ENCODE measurements around the gene KAT6B.

The KAT6B gene

DNA sequence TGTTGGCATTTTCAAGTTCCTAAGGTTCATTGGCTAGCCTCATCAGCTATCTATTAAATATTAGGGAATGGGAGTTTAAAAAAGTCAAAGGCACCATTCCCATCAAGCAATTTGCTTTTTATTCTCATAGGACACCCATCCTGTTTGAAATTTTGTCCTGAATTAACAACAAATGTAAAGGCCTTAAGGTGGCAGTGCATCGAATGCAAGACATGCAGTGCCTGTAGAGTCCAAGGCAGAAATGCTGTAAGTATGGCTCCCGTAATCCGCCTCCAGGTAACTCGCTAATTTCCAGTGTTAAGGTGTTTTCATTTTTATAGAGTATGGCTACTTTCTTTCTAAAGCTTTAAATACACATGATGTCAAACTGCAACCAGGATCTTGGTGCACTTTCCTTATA lies 143.1 kb downstream of the KAT6B start:
- no peak overlapping the region for H3K4me3 ChIP-seq (replicated peaks in 1 of 2; ENCODE audit: low read depth in 2 of 2, low read length in 2 of 2)
- DNase-seq (ENCODE audit: low read depth in 2 of 2), result no peak
- TF ChIP-seq, protein P1, sequence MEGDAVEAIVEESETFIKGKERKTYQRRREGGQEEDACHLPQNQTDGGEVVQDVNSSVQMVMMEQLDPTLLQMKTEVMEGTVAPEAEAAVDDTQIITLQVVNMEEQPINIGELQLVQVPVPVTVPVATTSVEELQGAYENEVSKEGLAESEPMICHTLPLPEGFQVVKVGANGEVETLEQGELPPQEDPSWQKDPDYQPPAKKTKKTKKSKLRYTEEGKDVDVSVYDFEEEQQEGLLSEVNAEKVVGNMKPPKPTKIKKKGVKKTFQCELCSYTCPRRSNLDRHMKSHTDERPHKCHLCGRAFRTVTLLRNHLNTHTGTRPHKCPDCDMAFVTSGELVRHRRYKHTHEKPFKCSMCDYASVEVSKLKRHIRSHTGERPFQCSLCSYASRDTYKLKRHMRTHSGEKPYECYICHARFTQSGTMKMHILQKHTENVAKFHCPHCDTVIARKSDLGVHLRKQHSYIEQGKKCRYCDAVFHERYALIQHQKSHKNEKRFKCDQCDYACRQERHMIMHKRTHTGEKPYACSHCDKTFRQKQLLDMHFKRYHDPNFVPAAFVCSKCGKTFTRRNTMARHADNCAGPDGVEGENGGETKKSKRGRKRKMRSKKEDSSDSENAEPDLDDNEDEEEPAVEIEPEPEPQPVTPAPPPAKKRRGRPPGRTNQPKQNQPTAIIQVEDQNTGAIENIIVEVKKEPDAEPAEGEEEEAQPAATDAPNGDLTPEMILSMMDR (IDR thresholded peaks at IDR 0.05; ENCODE audit: low read depth, low read length), result no peak

DNA sequence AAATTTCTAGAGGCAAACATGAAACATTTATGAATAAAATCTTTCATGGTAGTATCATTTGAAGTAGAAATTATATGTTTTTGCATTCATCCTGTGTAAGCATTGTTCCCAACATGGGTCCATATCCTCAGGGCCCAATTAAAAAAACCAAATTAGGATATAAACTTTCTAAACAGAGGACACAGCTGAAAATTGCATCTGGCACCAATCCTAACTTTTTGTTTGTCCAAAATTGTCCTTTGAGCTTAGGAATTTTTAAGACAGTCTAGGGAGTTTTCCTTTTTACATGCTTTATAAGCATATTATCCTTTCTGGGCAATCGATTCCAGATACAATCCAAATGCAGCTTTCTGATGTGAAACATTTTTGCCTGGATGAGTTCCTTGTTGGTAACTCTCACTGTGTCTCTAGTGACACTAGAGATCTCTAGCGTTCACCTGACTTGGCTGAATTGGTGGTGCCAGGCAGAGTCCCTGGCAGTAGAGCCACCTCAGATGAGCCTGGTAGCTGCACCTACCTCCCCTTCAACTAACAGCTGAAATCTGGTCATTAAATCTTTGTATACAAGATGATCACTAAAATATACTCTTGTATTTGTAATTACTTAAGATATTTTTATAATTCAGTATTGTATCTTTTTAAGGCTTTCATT lies 147.5 kb downstream of the KAT6B start:
- DNase-seq (ENCODE audit: low read depth in 2 of 2), result no peak
- H3K4me3 ChIP-seq (replicated peaks in 1 of 2; ENCODE audit: low read depth in 2 of 2, low read length in 2 of 2), result no peak overlapping the region
- TF ChIP-seq, protein P1 (IDR thresholded peaks at IDR 0.05; ENCODE audit: low read depth, low read length), result no peak

DNA sequence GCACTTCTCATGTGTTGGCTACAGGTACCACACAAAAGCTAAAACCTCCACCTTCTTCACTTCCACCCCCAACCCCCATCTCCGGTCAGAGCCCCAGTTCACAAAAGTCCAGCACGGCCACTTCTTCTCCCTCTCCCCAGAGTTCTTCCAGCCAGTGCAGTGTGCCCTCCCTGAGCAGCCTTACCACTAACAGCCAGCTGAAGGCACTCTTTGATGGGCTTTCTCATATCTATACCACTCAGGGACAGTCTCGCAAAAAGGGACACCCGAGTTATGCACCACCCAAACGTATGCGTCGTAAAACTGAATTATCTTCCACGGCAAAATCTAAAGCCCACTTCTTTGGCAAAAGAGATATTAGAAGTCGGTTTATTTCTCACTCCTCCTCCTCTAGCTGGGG lies 149.4 kb downstream of the KAT6B start:
- DNase-seq (ENCODE audit: low read depth in 2 of 2), result no peak
- no peak overlapping the region for H3K4me3 ChIP-seq (replicated peaks in 1 of 2; ENCODE audit: low read depth in 2 of 2, low read length in 2 of 2)
- TF ChIP-seq, protein P1 (IDR thresholded peaks at IDR 0.05; ENCODE audit: low read depth, low read length), result no peak

DNA sequence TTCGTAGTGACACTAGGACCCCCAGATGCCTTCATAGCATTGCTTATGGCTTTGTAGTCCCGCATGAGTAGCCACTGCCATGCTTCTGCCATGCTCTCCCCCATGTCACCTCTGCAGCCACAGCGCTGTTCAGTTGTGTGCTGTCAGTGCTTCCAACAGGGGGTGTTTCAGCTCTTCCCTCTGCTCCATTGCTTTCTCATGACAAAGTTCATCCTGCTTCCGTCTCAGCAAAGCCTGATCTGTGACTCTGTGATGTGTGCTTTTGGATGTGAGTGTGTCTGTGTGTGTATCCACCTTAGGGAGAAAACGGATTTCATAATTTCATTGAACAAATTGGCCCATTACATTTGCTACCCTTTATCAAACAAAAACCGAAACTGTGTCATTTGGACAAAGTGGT lies 150.2 kb downstream of the KAT6B start:
- H3K4me3 ChIP-seq (replicated peaks in 1 of 2; ENCODE audit: low read depth in 2 of 2, low read length in 2 of 2), result no peak overlapping the region
- DNase-seq (ENCODE audit: low read depth in 2 of 2), result no peak
- TF ChIP-seq, protein P1 (IDR thresholded peaks at IDR 0.05; ENCODE audit: low read depth, low read length), result no peak

DNA sequence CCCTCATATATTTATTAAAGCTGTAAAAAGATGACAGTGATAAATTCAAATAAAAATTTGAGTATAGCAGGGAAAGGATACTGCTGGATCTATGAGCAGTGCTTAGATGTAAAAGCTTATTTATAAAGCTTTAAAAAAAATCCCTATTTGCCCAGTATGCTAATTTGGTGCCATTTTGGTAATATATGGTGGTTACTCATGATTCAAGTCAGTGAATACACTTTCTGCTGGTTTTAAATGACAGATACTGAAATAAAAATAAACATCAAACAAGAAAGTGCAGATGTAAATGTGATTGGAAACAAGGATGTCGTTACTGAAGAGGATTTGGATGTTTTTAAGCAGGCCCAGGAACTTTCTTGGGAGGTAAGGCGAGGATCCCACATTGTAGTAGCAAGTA lies 150.7 kb downstream of the KAT6B start:
- no peak for DNase-seq (ENCODE audit: low read depth in 2 of 2)
- H3K4me3 ChIP-seq (replicated peaks in 1 of 2; ENCODE audit: low read depth in 2 of 2, low read length in 2 of 2), result no peak overlapping the region
- TF ChIP-seq, protein P1 (IDR thresholded peaks at IDR 0.05; ENCODE audit: low read depth, low read length), result no peak

DNA sequence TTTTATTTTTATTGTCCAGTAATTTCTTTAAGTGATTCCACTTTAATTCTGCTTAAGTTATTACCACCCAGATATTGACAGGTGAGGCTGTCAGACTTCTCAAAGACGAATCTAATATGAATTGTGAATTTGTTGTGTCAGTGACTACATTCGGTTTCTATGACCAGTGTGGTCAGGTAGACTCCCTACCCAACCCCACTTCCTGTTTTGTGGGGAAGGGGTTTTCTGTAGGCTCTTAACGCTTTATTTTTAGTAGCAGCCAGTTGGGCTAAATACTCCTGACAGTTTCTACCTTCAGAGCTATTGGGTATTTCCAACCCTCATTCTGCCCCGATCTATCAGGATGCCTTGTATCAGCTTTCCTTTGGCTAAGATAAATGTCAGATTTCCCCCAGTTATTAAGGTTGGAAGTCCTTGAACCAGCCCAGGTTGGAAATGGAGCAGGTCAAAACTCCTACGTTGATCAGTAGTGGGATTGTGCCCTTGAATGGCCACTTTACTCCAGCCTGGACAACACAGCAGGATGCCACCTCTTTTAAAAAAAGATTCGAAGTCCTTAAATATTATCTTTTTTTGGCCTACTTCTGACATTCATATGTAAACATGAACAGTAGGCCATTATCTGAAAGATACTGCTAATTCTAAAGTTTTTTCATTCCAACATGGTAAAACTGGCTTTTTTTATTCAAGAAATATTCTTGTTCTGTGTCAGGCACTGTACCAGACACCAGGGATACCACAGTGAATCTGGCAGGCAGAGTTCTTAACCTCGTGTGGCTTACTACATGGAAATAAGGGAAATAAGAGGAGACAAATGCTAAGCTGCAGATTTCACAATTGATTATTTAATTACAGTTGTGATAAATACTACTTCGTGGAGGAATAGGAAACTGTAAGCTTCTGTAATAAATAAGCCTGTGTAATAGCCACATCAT lies 151.8 kb downstream of the KAT6B start:
- no peak for DNase-seq (ENCODE audit: low read depth in 2 of 2)
- TF ChIP-seq, protein P1 (IDR thresholded peaks at IDR 0.05; ENCODE audit: low read depth, low read length), result no peak
- no peak overlapping the region for H3K4me3 ChIP-seq (replicated peaks in 1 of 2; ENCODE audit: low read depth in 2 of 2, low read length in 2 of 2)
